GM21529 (cell line): ENCODE results near the gene SYCE3.
A peak's percentile ranks its signal among the peaks of the same experiment; 100 is the strongest.
"Not testable (repeated sequence)": the region's sequence is repeated elsewhere in the genome, so short reads cannot be mapped to it uniquely, and the experiment has no call there.

Experiments used
- ATAC-seq: cut with Tn5 transposase; IDR thresholded peaks from one replicate; pipeline ENCODE4 v1.9.1; 2021; ENCODE audit not compliant: unreplicated experiment

The SYCE3 gene

GRCh38 chr22:50522806-50523438 lies 39.8 kb downstream of the SYCE3 start:
- ATAC-seq = no peak

DNA sequence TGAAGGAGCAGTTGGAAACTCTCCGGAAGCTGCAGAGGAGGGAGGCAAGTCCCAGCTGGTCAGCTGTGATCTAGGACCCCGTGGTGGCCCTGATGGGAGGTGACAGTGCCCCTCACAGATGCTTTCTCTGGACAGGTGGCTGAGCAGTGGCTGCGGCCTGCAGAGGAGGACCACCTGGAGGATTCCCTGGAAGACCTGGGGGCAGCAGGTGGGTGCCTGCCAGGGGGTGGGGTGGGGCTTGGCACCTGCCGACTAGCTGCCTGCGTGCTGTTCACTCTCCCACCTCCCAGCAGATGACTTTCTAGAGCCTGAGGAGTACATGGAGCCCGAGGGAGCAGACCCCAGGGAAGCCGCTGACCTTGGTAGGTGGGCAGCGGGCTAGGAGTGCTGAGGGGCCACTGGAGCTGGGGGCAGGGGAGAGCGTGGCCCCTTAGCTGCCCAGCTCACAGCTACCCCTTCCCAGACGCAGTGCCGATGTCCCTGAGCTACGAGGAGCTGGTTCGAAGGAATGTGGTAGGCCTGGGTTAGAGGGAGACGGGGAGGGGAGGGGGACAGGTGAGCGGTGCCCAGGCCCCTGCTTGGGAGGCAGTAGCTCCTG lies 40.4 kb downstream of the SYCE3 start:
- no peak for ATAC-seq

GRCh38 chr22:50521710-50522109 lies 41.0 kb downstream of the SYCE3 start:
- no peak for ATAC-seq

GRCh38 chr22:50520826-50521453 lies 41.8 kb downstream of the SYCE3 start:
- ATAC-seq = no peak

- ATAC-seq = not testable (repeated sequence)
Measured at GRCh38 chr22:50520184-50520583, 42.5 kb downstream of the SYCE3 start.

DNA sequence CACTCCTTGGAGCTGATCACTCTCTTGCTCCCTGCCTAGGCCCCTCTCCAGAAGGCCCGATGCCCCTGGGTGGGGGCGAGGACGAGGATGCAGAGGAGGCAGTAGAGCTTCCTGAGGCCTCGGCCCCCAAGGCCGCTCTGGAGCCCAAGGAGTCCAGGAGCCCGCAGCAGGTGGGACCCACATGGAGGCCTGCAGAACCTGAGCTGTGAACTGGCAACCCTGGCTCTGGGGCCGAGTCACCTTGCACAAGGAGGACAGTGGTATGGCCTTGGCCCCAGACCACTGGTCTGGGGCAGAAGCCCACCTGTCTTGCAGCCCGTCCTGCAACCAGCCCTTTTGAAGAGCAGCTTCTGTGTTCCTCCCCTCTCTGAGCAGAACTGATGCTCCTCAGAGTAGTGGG lies 43.6 kb downstream of the SYCE3 start:
- no peak for ATAC-seq

DNA sequence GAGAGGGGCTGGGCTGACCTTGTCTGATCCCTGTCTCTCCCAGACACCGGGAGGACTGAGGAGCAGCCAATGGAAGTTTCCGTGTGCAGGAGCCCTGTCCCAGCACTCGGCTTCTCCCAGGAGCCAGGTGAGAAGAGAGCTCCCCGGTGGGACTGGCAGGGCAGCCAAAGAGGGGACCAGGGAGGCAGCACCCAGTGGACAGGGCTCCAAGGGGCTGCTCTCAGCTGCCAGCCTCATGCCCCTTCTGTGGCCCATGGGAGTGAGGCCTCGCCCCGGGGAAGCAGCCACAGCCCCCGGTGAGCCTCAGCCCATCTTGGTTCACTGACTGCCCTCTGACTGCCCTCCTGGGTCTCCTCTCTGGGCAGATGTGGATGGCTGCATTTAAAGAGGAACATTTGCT lies 44.1 kb downstream of the SYCE3 start:
- no peak for ATAC-seq

DNA sequence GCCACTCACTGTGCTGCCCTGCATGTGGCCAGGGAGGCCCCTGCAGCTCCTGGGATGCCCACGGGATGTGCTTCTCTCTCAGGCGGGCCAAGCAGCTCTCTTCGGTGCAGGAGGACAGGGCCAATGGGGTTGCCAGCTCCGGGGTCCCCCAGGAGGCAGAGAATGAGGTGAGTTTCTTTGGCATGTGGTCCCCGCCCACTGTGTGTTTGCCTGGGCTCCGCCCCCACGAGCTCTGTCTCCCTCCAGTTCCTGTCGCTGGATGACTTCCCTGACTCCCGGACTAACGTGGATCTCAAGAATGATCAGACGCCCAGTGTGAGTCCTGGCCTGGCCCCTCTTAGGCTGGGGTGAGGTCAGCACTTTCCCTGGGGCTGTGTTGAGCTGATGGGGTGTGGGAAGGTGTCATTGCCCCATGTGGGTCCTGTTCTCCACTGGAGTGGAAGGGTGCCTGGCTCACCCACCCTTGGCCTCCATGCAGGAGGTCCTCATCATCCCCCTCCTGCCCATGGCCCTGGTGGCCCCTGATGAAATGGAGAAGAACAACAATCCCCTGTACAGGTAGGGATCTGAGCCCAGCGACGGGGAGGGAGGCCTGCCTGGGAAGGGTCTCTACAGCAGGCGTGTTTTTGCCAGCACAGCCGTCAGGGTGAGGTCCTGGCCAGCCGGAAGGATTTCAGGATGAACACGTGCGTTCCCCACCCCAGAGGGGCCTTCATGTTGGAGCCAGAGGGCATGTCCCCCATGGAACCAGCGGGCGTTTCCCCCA lies 45.0 kb downstream of the SYCE3 start:
- no peak for ATAC-seq

GRCh38 chr22:50516891-50517290 lies 45.8 kb downstream of the SYCE3 start:
- ATAC-seq = no peak

DNA sequence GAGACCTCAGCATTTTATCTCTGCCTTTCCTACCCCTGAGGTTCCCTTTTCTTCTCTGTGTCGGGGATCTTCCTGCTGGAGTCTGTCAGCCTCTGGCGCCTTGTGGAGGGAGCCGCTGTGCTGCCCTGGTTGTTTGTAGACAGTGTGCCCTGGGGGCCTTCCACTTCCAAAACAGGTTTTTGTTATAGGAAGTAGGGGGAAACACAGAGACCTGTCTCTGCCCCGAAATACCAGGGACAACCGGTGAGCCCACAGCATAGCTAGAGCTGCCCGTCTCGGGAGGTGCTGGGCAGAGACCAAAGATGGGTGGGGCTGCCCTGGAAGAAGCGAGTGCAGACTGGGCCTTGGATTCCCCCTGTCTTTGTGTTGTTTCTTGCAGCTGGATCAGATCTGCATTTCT lies 46.7 kb downstream of the SYCE3 start:
- no peak for ATAC-seq

DNA sequence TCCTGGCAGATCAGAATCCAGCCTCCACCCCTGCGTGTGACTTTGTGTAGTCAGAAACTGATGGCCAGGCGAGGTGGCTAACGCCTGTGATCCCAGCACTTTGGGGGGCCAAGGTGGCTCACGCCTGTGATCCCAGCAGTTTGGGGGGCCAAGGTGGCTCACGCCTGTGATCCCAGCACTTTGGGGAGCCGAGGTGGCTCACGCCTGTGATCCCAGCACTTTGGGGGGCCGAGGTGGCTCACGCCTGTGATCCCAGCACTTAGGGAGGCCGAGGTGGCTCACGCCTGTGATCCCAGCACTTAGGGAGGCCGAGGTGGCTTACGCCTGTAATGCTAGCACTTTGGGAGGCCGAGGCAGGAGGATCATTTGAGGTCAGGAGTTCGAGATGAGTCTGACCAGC lies 49.5 kb downstream of the SYCE3 start:
- no peak for ATAC-seq

- ATAC-seq = no peak
Measured at GRCh38 chr22:50508897-50509296, 53.8 kb downstream of the SYCE3 start.

- peak; percentile 58 for ATAC-seq
Measured at GRCh38 chr22:50507991-50508884, 54.5 kb downstream of the SYCE3 start, which contains the start of gene NCAPH2. NCAPH2 (plus strand) TSS chr22:50508224; CDS start chr22:50508338, 114 bp downstream.

DNA sequence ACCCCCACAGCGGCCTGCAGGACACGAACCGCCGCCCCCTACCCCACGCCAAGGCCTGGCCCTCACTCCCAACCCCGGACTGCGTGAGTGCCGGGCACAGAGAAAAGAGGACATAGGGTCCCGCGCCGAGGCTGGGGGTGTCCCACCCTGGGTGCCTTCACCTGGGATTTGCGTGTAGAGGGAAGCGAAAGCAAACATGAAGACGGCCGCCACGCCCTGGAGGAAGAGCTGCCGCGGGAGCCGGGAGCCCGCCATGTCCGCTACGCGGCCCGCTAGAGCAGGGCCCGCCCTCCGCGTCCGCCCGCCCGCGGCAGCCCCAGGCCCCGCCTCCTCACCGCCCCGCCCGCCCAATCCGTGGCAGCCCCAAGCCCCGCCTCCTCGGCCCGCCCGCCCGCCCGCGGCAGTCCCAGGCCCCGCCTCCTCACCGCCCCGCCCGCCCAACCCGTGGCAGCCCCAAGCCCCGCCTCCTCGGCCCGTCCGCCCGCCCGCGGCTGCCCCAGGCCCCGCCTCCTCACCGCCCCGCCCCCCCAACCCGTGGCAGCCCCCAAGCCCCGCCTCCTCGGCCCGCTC lies 55.2 kb downstream of the SYCE3 start, which contains the start of gene LMF2:
TSS of gene LMF2 (minus strand) at position 282 of the 570 bp plus-strand sequence. CDS start at position 255, 27 bp downstream.
- peak; percentile 55 for ATAC-seq

GRCh38 chr22:50506611-50507420 lies 55.9 kb downstream of the SYCE3 start:
- ATAC-seq = no peak

GRCh38 chr22:50505776-50506610 lies 56.7 kb downstream of the SYCE3 start:
- ATAC-seq = no peak

- no peak for ATAC-seq
Measured at GRCh38 chr22:50505276-50505775, 57.4 kb downstream of the SYCE3 start.
